HEK293 (cell line): ENCODE measurements around the gene PDHX.

Experiments
- CTCF ChIA-PET: fragments of 350-600 bp; formaldehyde crosslinking; extraction: SDS; loops from one replicate; lab custom pipeline; 2021; ENCODE audit warnings: antibody characterized with exemption; lab: Yijun Ruan, JAX
- POLR2A ChIA-PET: fragments of 300-600 bp; formaldehyde crosslinking; extraction: SDS; loops from one replicate; lab custom pipeline; 2020; ENCODE audit warnings: antibody characterized with exemption, inconsistent platforms; lab: Yijun Ruan, JAX
- H3K27ac ChIP-seq: fragments of 200-500 bp; sonication (Bioruptor generic); 2 replicates; pipeline ENCODE4 v1.5.1; 2014; ENCODE audit warnings: low read depth, low read length, control low read depth, inconsistent platforms; ENCODE audit errors: extremely low read depth
- H3K36me3 ChIP-seq, 2 experiments: fragments of 200-500 bp in 1 of 2; sonication (Bioruptor generic) in 1 of 2; 1 replicate in 1 of 2; 2 replicates in 1 of 2; pipeline ENCODE4 v1.5.1; 2014 to 2017; ENCODE audit warnings: inconsistent platforms in 2 of 2, low read length in 2 of 2; ENCODE audit not compliant: control insufficient read depth in 2 of 2, insufficient read depth in 1 of 2
- H3K4me1 ChIP-seq: fragments of 200-500 bp; sonication (Bioruptor generic); 2 replicates; pipeline ENCODE4 v1.5.1; 2014; ENCODE audit warnings: mild to moderate bottlenecking, low read length, inconsistent platforms; ENCODE audit not compliant: control insufficient read depth, insufficient read depth
- H3K4me3 ChIP-seq: 2 replicates; pipeline ENCODE4 v1.5.1; 2011; ENCODE audit warnings: low read depth, mild to moderate bottlenecking, control low read depth, low read length, moderate library complexity
- H3K9me3 ChIP-seq: fragments of 200-500 bp; sonication (Bioruptor generic); 2 replicates; pipeline ENCODE4 v1.5.1; 2014; ENCODE audit warnings: low read depth, low read length, inconsistent platforms; ENCODE audit not compliant: control insufficient read depth, insufficient read depth
- IKZF3 ChIP-seq: fragments of 450-650 bp; IDR thresholded peaks from 2 replicates; pipeline ENCODE4 v1.5.0; 2018; ENCODE audit warnings: missing biosample characterization, mild to moderate bottlenecking, missing genetic modification characterization, moderate library complexity
- PRDM1 ChIP-seq: fragments of 450-650 bp; formaldehyde crosslinking; IDR thresholded peaks from 2 replicates; pipeline ENCODE4; 2016; ENCODE audit warnings: missing biosample characterization, missing genetic modification characterization
- ZFP3 ChIP-seq: fragments of 450-650 bp; formaldehyde crosslinking; IDR thresholded peaks from 2 replicates; pipeline ENCODE4 v1.5.1; 2016; ENCODE audit warnings: low read depth, missing biosample characterization, missing genetic modification characterization
- ZNF248 ChIP-seq: fragments of 450-650 bp; formaldehyde crosslinking; IDR thresholded peaks from 2 replicates; pipeline ENCODE4 v1.5.1; 2017; ENCODE audit warnings: missing biosample characterization, missing genetic modification characterization
- ZNF26 ChIP-seq: fragments of 450-650 bp; formaldehyde crosslinking; IDR thresholded peaks from 2 replicates; pipeline ENCODE4 v1.5.1; 2016; ENCODE audit warnings: missing biosample characterization, missing genetic modification characterization
- ZNF391 ChIP-seq: fragments of 450-650 bp; formaldehyde crosslinking; IDR thresholded peaks from 2 replicates; pipeline ENCODE4 v1.5.1; 2016; ENCODE audit warnings: low read depth, missing biosample characterization, missing genetic modification characterization, borderline replicate concordance
- ZNF560 ChIP-seq: fragments of 450-650 bp; formaldehyde crosslinking; IDR thresholded peaks from 2 replicates; pipeline ENCODE4 v1.5.1; 2017; ENCODE audit warnings: missing biosample characterization, missing genetic modification characterization, borderline replicate concordance
- ZNF660 ChIP-seq: fragments of 450-650 bp; IDR thresholded peaks from 2 replicates; pipeline ENCODE4 v1.5.1; 2018; ENCODE audit warnings: missing biosample characterization, mild to moderate bottlenecking, missing genetic modification characterization
- ZNF76 ChIP-seq: fragments of 450-650 bp; formaldehyde crosslinking; IDR thresholded peaks from 2 replicates; pipeline ENCODE4; 2016; ENCODE audit warnings: low read depth, missing biosample characterization, missing genetic modification characterization, borderline replicate concordance
- ZNF792 ChIP-seq: fragments of 450-650 bp; formaldehyde crosslinking; IDR thresholded peaks from 2 replicates; pipeline ENCODE4 v1.5.1; 2016; ENCODE audit warnings: missing biosample characterization, missing genetic modification characterization
- ZSCAN30 ChIP-seq: fragments of 450-650 bp; IDR thresholded peaks from 2 replicates; pipeline ENCODE4 v1.5.1; 2018; ENCODE audit warnings: missing biosample characterization, mild to moderate bottlenecking, missing genetic modification characterization, moderate library complexity
- ZSCAN4 ChIP-seq: fragments of 450-650 bp; formaldehyde crosslinking; IDR thresholded peaks from 2 replicates; pipeline ENCODE4 v1.5.1; 2017; ENCODE audit warnings: missing biosample characterization, missing genetic modification characterization
- TF ChIP-seq, protein P1 (sequence below): fragments of 450-650 bp; formaldehyde crosslinking; optimal IDR thresholded peaks from 2 replicates; pipeline ENCODE3; 2016; ENCODE audit warnings: missing biosample characterization, mild to moderate bottlenecking, missing genetic modification characterization
- TF ChIP-seq, protein P2 (sequence below): sonication (generic); formaldehyde crosslinking; IDR thresholded peaks from 2 replicates; pipeline ENCODE4 v1.8.1; 2022; ENCODE audit warnings: mild to moderate bottlenecking, moderate library complexity, missing genetic modification reagents

Gene PDHX

DNA sequence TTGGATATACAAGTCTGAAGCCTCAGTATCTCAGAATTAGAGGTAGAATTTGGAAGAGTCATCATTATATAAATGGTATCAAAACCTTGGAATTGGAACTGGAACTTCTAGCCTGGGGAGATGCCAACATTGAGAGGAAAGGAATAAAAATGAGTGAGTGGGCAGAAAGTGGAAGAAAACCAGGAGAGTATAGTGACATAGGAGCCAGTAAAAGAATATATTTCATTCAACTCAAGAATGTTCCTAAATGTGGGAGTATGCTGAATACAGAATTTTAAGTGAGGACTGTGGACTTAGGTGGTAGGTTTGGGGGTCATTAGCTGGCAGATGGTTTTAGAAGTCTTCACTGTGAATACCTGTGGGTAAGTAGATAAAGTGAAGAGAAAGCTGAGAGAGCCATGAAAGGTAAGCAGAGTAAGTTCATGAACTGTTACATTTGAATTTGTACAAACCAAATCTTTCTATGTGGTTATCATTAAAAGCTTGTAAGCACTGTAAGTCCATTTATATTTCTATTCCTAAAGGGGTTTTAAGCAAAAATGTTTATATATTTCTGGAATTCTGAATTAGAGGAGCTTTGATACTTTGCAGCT lies 60.2 kb downstream of the PDHX start:
- H3K4me3 ChIP-seq, result no peak overlapping the region
- CTCF ChIA-PET, result interaction anchor here (0.6 to 0.9 kb wide), 2 partner anchors 50 to 54 kb away, joined by 3 to 6 read pairs; no protein-coding TSS in a partner anchor
- POLR2A ChIA-PET, result no interaction called here
- no peaks in the 10 kb centered on the region for H3K4me1 ChIP-seq
- H3K27ac ChIP-seq, result no peak overlapping the region
- peaks cover 7 to 21% of the 10 kb centered on the region in 2 experiments for H3K36me3 ChIP-seq
- TF ChIP-seq ZNF560 (tag by site-specific recombination) (no peak), PRDM1 (tag by site-specific recombination) (0 out of 2 replicates have a peak, but pooled peaks have one; percentile 6), ZNF792 (tag by site-specific recombination) (no peak)
- TF ChIP-seq, all 188 proteins: peak for 1
- no peaks in the 10 kb centered on the region for H3K9me3 ChIP-seq

GRCh38 chr11:34977089-34977912 lies 60.9 kb downstream of the PDHX start:
- H3K9me3 ChIP-seq, result no peaks in the 10 kb centered on the region
- no peak for TF ChIP-seq ZNF76
- no peak for TF ChIP-seq ZFP3 (tag by site-specific recombination)
- TF ChIP-seq ZNF248 (tag by site-specific recombination), result no peak
- TF ChIP-seq, protein P1, sequence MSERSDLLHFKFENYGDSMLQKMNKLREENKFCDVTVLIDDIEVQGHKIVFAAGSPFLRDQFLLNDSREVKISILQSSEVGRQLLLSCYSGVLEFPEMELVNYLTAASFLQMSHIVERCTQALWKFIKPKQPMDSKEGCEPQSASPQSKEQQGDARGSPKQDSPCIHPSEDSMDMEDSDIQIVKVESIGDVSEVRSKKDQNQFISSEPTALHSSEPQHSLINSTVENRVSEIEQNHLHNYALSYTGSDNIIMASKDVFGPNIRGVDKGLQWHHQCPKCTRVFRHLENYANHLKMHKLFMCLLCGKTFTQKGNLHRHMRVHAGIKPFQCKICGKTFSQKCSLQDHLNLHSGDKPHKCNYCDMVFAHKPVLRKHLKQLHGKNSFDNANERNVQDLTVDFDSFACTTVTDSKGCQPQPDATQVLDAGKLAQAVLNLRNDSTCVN, result no peak
- no peak for TF ChIP-seq ZSCAN30 (tag by site-specific recombination)
- TF ChIP-seq, protein P2, sequence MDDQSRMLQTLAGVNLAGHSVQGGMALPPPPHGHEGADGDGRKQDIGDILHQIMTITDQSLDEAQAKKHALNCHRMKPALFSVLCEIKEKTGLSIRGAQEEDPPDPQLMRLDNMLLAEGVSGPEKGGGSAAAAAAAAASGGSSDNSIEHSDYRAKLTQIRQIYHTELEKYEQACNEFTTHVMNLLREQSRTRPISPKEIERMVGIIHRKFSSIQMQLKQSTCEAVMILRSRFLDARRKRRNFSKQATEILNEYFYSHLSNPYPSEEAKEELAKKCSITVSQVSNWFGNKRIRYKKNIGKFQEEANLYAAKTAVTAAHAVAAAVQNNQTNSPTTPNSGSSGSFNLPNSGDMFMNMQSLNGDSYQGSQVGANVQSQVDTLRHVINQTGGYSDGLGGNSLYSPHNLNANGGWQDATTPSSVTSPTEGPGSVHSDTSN (CRISPR knock-in tag), result no peak
- no peak for TF ChIP-seq ZNF660
- no peak for TF ChIP-seq ZNF391
- TF ChIP-seq ZNF26, result no peak
- no peak for TF ChIP-seq ZSCAN4 (tag by site-specific recombination)
- TF ChIP-seq IKZF3 (tag by site-specific recombination), result no peak
- peaks cover 3 to 19% of the 10 kb centered on the region in 2 experiments; a peak in 2 of 3 replicates for H3K36me3 ChIP-seq
- H3K27ac ChIP-seq, result no peak overlapping the region
- ChIA-PET CTCF (interaction anchor here (0.5 to 0.9 kb wide), 2 partner anchors 54 to 248 kb away, joined by 3 read pairs; no protein-coding TSS in a partner anchor), POLR2A (no interaction called here)
- H3K4me1 ChIP-seq, result no peaks in the 10 kb centered on the region
- no peak overlapping the region for H3K4me3 ChIP-seq
